GM06990 (cell line): ENCODE results near the gene CLEC11A.

Experiments used
- DNase-seq: peaks from one replicate; pipeline ENCODE4 v3.0.0-alpha.2; 2011; ENCODE audit not compliant: insufficient read length; ENCODE audit errors: extremely low read depth
- H3K27me3 ChIP-seq: replicated peaks from 2 replicates; pipeline ENCODE4 v1.6.0; 2011; ENCODE audit warnings: low read length; ENCODE audit not compliant: control insufficient read depth, insufficient read depth
- H3K36me3 ChIP-seq: 2 replicates; pipeline ENCODE4 v1.5.1; 2011; ENCODE audit warnings: low read length; ENCODE audit not compliant: control insufficient read depth, insufficient read depth
- H3K4me3 ChIP-seq: replicated peaks from 2 replicates; pipeline ENCODE4 v1.5.1; 2011; ENCODE audit warnings: low read depth, mild to moderate bottlenecking, control low read depth, low read length
- CTCF ChIP-seq: IDR thresholded peaks from 2 replicates; pipeline ENCODE4 v1.5.1; 2011; ENCODE audit warnings: low read length, control low read depth, mild to moderate bottlenecking, inconsistent platforms; ENCODE audit not compliant: insufficient read depth, poor library complexity, severe bottlenecking

CLEC11A gene

GRCh38 chr19:50723069-50723468 is at the start of gene CLEC11A:
CLEC11A (plus strand) TSS chr19:50723364; CDS start chr19:50723526, 162 bp downstream.
- DNase-seq: no peak
- peaks cover 1% of the 10 kb centered on the region for H3K27me3 ChIP-seq
- TF ChIP-seq CTCF: no peak
- H3K4me3 ChIP-seq: no peak within 1 kb of the TSS; the same call in 1 of the 2 replicates
- H3K36me3 ChIP-seq: no peaks in the 10 kb centered on the region

GRCh38 chr19:50676625-50677197 is 46.5 kb upstream of the CLEC11A start:
- Histone ChIP-seq H3K27me3 (peaks cover 1% of the 10 kb centered on the region), H3K36me3 (no peaks in the 10 kb centered on the region), H3K4me3 (no peak overlapping the region)
- TF ChIP-seq CTCF: no peak
- DNase-seq: no peak

GRCh38 chr19:50677636-50678035 is 45.5 kb upstream of the CLEC11A start:
- no peak for DNase-seq

GRCh38 chr19:50678323-50678722 is 44.8 kb upstream of the CLEC11A start:
- TF ChIP-seq CTCF: no peak
- H3K4me3 ChIP-seq: no peak overlapping the region
- H3K27me3 ChIP-seq: peaks cover 1% of the 10 kb centered on the region
- no peaks in the 10 kb centered on the region for H3K36me3 ChIP-seq
- no peak for DNase-seq

More at GRCh38 chr19:50677636-50678035, 45.5 kb upstream of the CLEC11A start:
- Histone ChIP-seq H3K4me3 (no peak overlapping the region), H3K36me3 (no peaks in the 10 kb centered on the region), H3K27me3 (peaks cover 1% of the 10 kb centered on the region)
- no peak for TF ChIP-seq CTCF

GRCh38 chr19:50679177-50680125 is 43.7 kb upstream of the CLEC11A start:
- TF ChIP-seq CTCF: no peak
- DNase-seq: peak; percentile 92
- no peaks in the 10 kb centered on the region; the same call in 1 of the 2 replicates for H3K27me3 ChIP-seq
- H3K36me3 ChIP-seq: no peaks in the 10 kb centered on the region
- no peak overlapping the region for H3K4me3 ChIP-seq
